Tibial artery (tissue), 4 donors: ENCODE results near the gene CARMIL1.

Source experiments
- DNase-seq, 2 donors: peaks; one replicate each; pipeline ENCODE4 v3.0.0-alpha.2; 2019
- H3K27ac ChIP-seq, 2 donors: fragments of 200-600 bp; sonication (generic) in 1 of 2; 1 replicate in 1 of 2; 2 replicates in 1 of 2; pipeline ENCODE4 v1.5.1; 2018 to 2019; ENCODE audit warnings: mild to moderate bottlenecking in 1 of 2
- H3K27me3 ChIP-seq, 2 donors: fragments of 200-600 bp; sonication (generic) in 1 of 2; one replicate each; pipeline versions ENCODE4 v1.5.1 to v1.6.0; 2016 to 2019
- H3K36me3 ChIP-seq, 3 donors: fragments of 200-600 bp; sonication (generic) in 2 of 3; one replicate each; pipeline ENCODE4 v1.5.1; 2016 to 2019; ENCODE audit warnings: mild to moderate bottlenecking in 2 of 3
- H3K4me1 ChIP-seq, 4 donors: fragments of 200-600 bp; sonication (generic) in 2 of 4; 1 replicate in 3 of 4; 2 replicates in 1 of 4; pipeline ENCODE4 v1.5.1; 2016 to 2019
- H3K4me3 ChIP-seq, 2 donors: fragments of 200-600 bp; sonication (generic) in 1 of 2; 1 replicate in 1 of 2; 2 replicates in 1 of 2; pipeline ENCODE4 v1.5.1; 2018 to 2019; ENCODE audit warnings: mild to moderate bottlenecking in 2 of 2
- H3K9me3 ChIP-seq, 3 donors: fragments of 200-600 bp; sonication (generic) in 1 of 3; one replicate each; pipeline ENCODE4 v1.5.1; 2016 to 2019
- intact Hi-C: fragments of 100-400 bp; cut with DNase I; formaldehyde crosslinking; loops from one replicate; pipeline ENCODE4 v1.15.0; 2023; ENCODE audit warnings: low total_unique reads
- TF ChIP-seq, protein P1 (sequence below), 2 experiments: fragments of 200-600 bp in 1 of 2; fragments of 450-650 bp in 1 of 2; IDR thresholded peaks; one replicate each; pipeline ENCODE4 v1.5.1; 2017 to 2019; ENCODE audit warnings: antibody characterized with exemption in 2 of 2, mild to moderate bottlenecking in 1 of 2, moderate library complexity in 1 of 2

The CARMIL1 gene

DNA sequence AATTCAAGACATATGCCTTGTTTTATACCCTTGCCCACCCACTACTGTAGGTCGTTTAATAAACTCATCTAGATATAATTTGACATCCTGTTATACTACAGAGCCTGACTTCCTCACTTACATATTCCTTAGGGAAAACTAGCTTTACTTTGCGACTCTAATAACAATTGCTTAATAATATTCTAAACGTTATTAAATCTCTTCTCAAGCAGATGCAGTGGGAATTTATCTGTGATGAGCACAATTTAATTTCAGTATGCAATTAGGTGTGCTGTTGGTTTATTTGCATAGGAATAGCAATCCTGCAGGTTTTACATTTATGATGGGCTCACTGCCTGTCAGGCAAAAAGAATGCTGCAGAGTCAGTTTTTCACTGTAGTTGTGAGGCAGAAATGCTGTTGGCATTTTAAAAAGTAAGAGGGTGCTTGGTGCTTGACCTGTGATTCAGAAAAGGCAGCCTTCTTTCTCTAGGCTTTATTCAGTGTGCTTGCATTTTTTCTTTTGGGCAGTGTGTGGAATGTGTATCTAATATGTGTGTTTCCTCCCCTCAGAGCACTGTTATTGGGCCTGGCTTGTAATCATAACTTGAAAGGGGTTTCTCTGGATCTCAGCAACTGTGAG, 220.6 kb downstream of the CARMIL1 start:
- H3K27me3 ChIP-seq, result no peaks in the 10 kb centered on the region
- H3K9me3 ChIP-seq, result no peaks in the 10 kb centered on the region
- DNase-seq, result no peak
- H3K27ac ChIP-seq, result no peak overlapping the region
- intact Hi-C loops, result no loop called here
- peaks cover 15 to 19% (median 16%) of the 10 kb centered on the region in 3 donors for H3K36me3 ChIP-seq
- no peaks in the 10 kb centered on the region for H3K4me1 ChIP-seq
- no peak overlapping the region for H3K4me3 ChIP-seq
- TF ChIP-seq, protein P1, sequence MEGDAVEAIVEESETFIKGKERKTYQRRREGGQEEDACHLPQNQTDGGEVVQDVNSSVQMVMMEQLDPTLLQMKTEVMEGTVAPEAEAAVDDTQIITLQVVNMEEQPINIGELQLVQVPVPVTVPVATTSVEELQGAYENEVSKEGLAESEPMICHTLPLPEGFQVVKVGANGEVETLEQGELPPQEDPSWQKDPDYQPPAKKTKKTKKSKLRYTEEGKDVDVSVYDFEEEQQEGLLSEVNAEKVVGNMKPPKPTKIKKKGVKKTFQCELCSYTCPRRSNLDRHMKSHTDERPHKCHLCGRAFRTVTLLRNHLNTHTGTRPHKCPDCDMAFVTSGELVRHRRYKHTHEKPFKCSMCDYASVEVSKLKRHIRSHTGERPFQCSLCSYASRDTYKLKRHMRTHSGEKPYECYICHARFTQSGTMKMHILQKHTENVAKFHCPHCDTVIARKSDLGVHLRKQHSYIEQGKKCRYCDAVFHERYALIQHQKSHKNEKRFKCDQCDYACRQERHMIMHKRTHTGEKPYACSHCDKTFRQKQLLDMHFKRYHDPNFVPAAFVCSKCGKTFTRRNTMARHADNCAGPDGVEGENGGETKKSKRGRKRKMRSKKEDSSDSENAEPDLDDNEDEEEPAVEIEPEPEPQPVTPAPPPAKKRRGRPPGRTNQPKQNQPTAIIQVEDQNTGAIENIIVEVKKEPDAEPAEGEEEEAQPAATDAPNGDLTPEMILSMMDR (IDR thresholded peaks at IDR 0.05), result no peak

DNA sequence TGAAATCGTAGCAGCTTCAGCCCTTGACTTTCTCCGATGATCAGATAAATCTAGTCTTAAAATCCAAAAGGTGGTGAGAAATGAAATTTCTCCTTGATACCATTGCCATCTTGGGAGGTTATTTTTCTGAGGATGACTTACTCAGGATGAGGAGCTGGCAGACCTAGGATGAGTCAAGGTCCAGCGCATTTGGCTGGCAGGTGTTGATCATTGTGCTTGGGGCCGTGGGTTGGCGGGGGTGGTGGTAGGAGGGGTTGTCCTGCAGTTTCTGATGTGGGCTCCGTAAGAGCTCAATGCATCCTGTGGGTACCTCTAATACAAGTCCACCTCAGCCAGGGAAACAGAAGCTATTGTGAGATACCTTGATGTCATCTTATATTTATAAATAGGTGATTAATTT, 224.5 kb downstream of the CARMIL1 start:
- Histone ChIP-seq H3K4me1 (no peaks in the 10 kb centered on the region), H3K27ac (no peak overlapping the region), H3K9me3 (no peaks in the 10 kb centered on the region), H3K36me3 (peaks cover 11 to 25% (median 22%) of the 10 kb centered on the region in 3 donors), H3K4me3 (no peak overlapping the region), H3K27me3 (no peaks in the 10 kb centered on the region)
- no peak for DNase-seq
- intact Hi-C loops, result no loop called here
- TF ChIP-seq, protein P1 (IDR thresholded peaks at IDR 0.05), result no peak

DNA sequence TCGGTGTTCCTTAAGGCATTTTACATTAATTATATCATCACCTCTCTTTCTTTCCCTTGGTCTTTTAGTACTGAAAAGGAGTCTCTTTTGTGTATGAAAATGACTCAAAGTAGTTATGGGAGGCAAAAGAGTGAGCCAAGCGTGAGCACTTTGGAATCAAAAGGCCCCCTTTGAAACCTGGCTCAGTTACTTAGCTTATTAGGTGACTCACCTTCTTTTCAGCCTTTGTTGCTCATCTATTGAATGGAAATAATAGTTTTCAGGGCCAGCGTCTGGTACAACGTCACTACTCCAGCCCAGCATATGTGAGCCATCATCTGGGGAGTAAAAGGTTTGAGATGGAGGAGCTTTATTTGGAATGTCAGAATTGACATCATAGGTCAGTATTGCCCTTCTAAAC, 225.5 kb downstream of the CARMIL1 start:
- DNase-seq, result no peak
- intact Hi-C loops, result no loop called here
- H3K4me1 ChIP-seq, result no peaks in the 10 kb centered on the region
- H3K27me3 ChIP-seq, result no peaks in the 10 kb centered on the region
- no peaks in the 10 kb centered on the region for H3K9me3 ChIP-seq
- no peak overlapping the region for H3K4me3 ChIP-seq
- H3K27ac ChIP-seq, result no peak overlapping the region
- H3K36me3 ChIP-seq, result peaks cover 11 to 22% (median 21%) of the 10 kb centered on the region in 3 donors
- TF ChIP-seq, protein P1 (IDR thresholded peaks at IDR 0.05), result no peak

DNA sequence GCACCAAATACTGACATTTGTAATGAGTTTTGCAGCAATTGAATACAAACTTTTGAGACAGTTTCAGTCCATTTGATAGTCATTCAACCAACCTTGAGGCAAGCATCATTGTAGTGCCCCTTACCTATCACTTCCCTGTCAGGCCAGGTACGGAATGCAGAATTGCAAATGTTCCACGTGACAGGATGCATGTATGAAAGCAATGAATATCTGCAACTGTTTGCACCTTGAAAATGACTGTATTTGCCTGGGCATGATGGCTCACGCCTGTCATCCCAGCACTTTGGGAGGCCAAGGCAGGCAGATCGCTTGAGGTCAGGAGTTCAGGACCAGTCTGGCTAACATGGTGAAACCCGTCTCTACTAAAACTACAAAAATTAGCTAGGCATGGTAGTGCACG, 226.8 kb downstream of the CARMIL1 start:
- intact Hi-C loops, result no loop called here
- TF ChIP-seq, protein P1 (IDR thresholded peaks at IDR 0.05), result no peak

DNA sequence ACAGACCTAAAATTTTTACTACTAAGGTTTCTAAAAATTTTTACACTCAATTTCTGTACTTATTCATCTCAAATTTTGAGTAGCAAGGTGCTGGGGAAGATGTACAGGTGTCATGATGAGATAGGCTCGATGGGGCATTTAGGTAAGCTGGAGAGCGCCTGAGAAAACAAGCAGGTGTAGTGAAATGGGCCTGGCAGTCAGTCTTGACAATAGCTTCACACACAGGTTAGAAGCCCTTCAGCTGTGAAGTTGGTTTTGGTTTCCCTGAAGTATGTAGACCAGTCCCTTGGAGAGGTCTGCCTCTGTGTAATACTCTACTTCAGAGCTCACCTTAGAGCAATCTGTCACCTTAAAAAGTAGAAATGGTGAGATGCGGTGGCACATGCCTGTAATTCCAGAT, 228.9 kb downstream of the CARMIL1 start:
- Histone ChIP-seq H3K9me3 (no peaks in the 10 kb centered on the region), H3K36me3 (peaks cover 6 to 16% (median 12%) of the 10 kb centered on the region in 3 donors), H3K4me3 (no peak overlapping the region), H3K4me1 (no peaks in the 10 kb centered on the region), H3K27me3 (no peaks in the 10 kb centered on the region), H3K27ac (no peak overlapping the region)
- TF ChIP-seq, protein P1 (IDR thresholded peaks at IDR 0.05), result no peak
- intact Hi-C loops, result no loop called here
- DNase-seq, result no peak

More for the DNA sequence above, 226.8 kb downstream of the CARMIL1 start:
- Histone ChIP-seq H3K9me3 (no peaks in the 10 kb centered on the region), H3K4me1 (no peaks in the 10 kb centered on the region), H3K27ac (no peak overlapping the region), H3K4me3 (no peak overlapping the region), H3K27me3 (no peaks in the 10 kb centered on the region), H3K36me3 (peaks cover 8 to 22% (median 17%) of the 10 kb centered on the region in 3 donors)
- DNase-seq, result no peak
